OCI-LY3 (cell line): ENCODE data around the gene SPOP.
"Not testable (repeated sequence)": the region's sequence is repeated elsewhere in the genome, so short reads cannot be mapped to it uniquely, and the experiment has no call there.

ENCODE experiments used
- H2AFZ ChIP-seq: fragments of 200-600, 300-600 bp; shearing (Covaris generic); 2 replicates; pipeline ENCODE4 v1.6.0; 2014; ENCODE audit warnings: antibody characterized with exemption, low read depth, low read length
- H3K27ac ChIP-seq: fragments of 200-600, 300-600 bp; sonication (generic); 2 replicates; pipeline ENCODE4 v1.5.1; 2014; ENCODE audit warnings: mild to moderate bottlenecking, low read length, moderate library complexity, mixed read lengths
- H3K27me3 ChIP-seq: fragments of 200-600, 300-600 bp; sonication (generic); 2 replicates; pipeline ENCODE4 v1.6.1; 2014; ENCODE audit warnings: low read depth, low read length, mixed read lengths
- H3K36me3 ChIP-seq: fragments of 200-600, 300-600 bp; sonication (generic); replicated peaks from 2 replicates; pipeline ENCODE3; 2014; ENCODE audit warnings: low read depth, low read length, mixed read lengths
- H3K4me1 ChIP-seq: fragments of 300-600, 200-600 bp; sonication (generic); 2 replicates; pipeline ENCODE4 v1.6.1; 2014; ENCODE audit warnings: low read length, mixed read lengths
- H3K4me2 ChIP-seq: fragments of 200-600, 300-600 bp; sonication (generic); 2 replicates; pipeline ENCODE4 v1.6.1; 2014; ENCODE audit warnings: low read length, mixed read lengths
- H3K4me3 ChIP-seq: fragments of 300-600, 200-600 bp; sonication (generic); 2 replicates; pipeline ENCODE4 v1.5.1; 2014; ENCODE audit warnings: antibody characterized with exemption, mild to moderate bottlenecking, low read length, moderate library complexity
- H3K79me2 ChIP-seq: fragments of 300-600, 200-600 bp; shearing (Covaris generic); 2 replicates; pipeline ENCODE4 v1.6.1; 2014; ENCODE audit warnings: mild to moderate bottlenecking, low read length, mixed read lengths
- H3K9ac ChIP-seq: fragments of 300-600, 200-600 bp; shearing (Covaris generic); 2 replicates; pipeline ENCODE4 v1.6.0; 2014; ENCODE audit warnings: mild to moderate bottlenecking, low read length, moderate library complexity
- H3K9me3 ChIP-seq: fragments of 200-600, 300-600 bp; shearing (Covaris generic); 2 replicates; pipeline ENCODE4 v1.6.1; 2014; ENCODE audit warnings: low read length, mixed read lengths; ENCODE audit not compliant: insufficient read depth
- H4K20me1 ChIP-seq: fragments of 200-600, 300-600 bp; sonication (generic); 2 replicates; pipeline ENCODE4 v1.6.1; 2016; ENCODE audit warnings: low read length, mixed read lengths; ENCODE audit not compliant: insufficient read depth
- CTCF ChIP-seq: fragments of 200-600, 300-600 bp; sonication (generic); IDR thresholded peaks from 2 replicates; pipeline ENCODE4 v1.5.1; 2014; ENCODE audit warnings: antibody characterized with exemption, low read length, low read depth
- EZH2phosphoT487 ChIP-seq: fragments of 200-600 bp; shearing (Covaris generic); IDR thresholded peaks from 2 replicates; pipeline ENCODE4 v1.6.1; 2018; ENCODE audit warnings: antibody characterized with exemption, mixed run types, low read depth

SPOP gene

GRCh38 chr17:49659661-49660382, 18.1 kb downstream of the SPOP start:
- Histone ChIP-seq H3K9me3 (no peaks in the 10 kb centered on the region), H3K27ac (no peak overlapping the region), H3K4me1 (peaks cover 13% of the 10 kb centered on the region), H4K20me1 (peaks cover 45% of the 10 kb centered on the region), H3K36me3 (peaks cover 9% of the 10 kb centered on the region), H2AFZ (no peak overlapping the region), H3K27me3 (no peaks in the 10 kb centered on the region), H3K79me2 (peaks cover 58% of the 10 kb centered on the region), H3K4me2 (no peak overlapping the region), H3K4me3 (no peak overlapping the region), H3K9ac (no peak overlapping the region)
- TF ChIP-seq CTCF (no peak), EZH2phosphoT487 (no peak)

- no peak overlapping the region for H2AFZ ChIP-seq
- no peaks in the 10 kb centered on the region for H3K9me3 ChIP-seq
- H3K4me2 ChIP-seq = no peak overlapping the region
- no peaks in the 10 kb centered on the region for H3K27me3 ChIP-seq
- H3K36me3 ChIP-seq = peaks cover 6% of the 10 kb centered on the region
- no peak overlapping the region for H3K4me3 ChIP-seq
- peaks cover 58% of the 10 kb centered on the region for H3K79me2 ChIP-seq
- H3K9ac ChIP-seq = no peak overlapping the region
- no peak for TF ChIP-seq CTCF
- peaks cover 35% of the 10 kb centered on the region for H4K20me1 ChIP-seq
- H3K27ac ChIP-seq = no peak overlapping the region
- peaks cover 9% of the 10 kb centered on the region for H3K4me1 ChIP-seq
Measured at GRCh38 chr17:49656247-49656646, 21.6 kb downstream of the SPOP start.

GRCh38 chr17:49647256-49647585, 30.7 kb downstream of the SPOP start:
- H3K9me3 ChIP-seq = no peaks in the 10 kb centered on the region
- H3K4me1 ChIP-seq = peaks cover 10% of the 10 kb centered on the region
- H3K9ac ChIP-seq = no peak overlapping the region
- TF ChIP-seq CTCF (no peak), EZH2phosphoT487 (no peak)
- no peak overlapping the region for H3K27ac ChIP-seq
- H3K4me3 ChIP-seq = no peak overlapping the region
- H2AFZ ChIP-seq = no peak overlapping the region
- peak overlapping the region; percentile 65; the same call in 1 of the 2 replicates for H3K4me2 ChIP-seq
- H3K27me3 ChIP-seq = no peaks in the 10 kb centered on the region
- peaks cover 2% of the 10 kb centered on the region for H3K36me3 ChIP-seq
- peaks cover 48% of the 10 kb centered on the region for H4K20me1 ChIP-seq
- H3K79me2 ChIP-seq = peaks cover 49% of the 10 kb centered on the region

- peak overlapping the region; percentile 41 for H3K27ac ChIP-seq
- peak overlapping the region; percentile 31; the same call in 1 of the 2 replicates for H3K4me3 ChIP-seq
Measured at GRCh38 chr17:49646391-49647255, 31.3 kb downstream of the SPOP start.

GRCh38 chr17:49646056-49646390, 31.9 kb downstream of the SPOP start:
- not testable (repeated sequence) for H3K36me3 ChIP-seq, H3K27ac ChIP-seq, H3K9ac ChIP-seq, H3K4me2 ChIP-seq, H3K9me3 ChIP-seq, H2AFZ ChIP-seq, H3K4me3 ChIP-seq, H3K27me3 ChIP-seq
- Histone ChIP-seq H3K79me2 (peaks cover 38% of the 10 kb centered on the region), H3K4me1 (peaks cover 10% of the 10 kb centered on the region), H4K20me1 (peaks cover 43% of the 10 kb centered on the region)

More at GRCh38 chr17:49646391-49647255, 31.3 kb downstream of the SPOP start:
- Histone ChIP-seq H2AFZ (no peak overlapping the region), H3K4me1 (peaks cover 10% of the 10 kb centered on the region), H3K36me3 (peaks cover 2% of the 10 kb centered on the region), H3K27me3 (no peaks in the 10 kb centered on the region), H3K9me3 (no peaks in the 10 kb centered on the region), H3K4me2 (peak overlapping the region; percentile 65), H3K9ac (no peak overlapping the region), H3K79me2 (peaks cover 43% of the 10 kb centered on the region), H4K20me1 (peaks cover 45% of the 10 kb centered on the region)
- no peak for TF ChIP-seq CTCF
- TF ChIP-seq EZH2phosphoT487 = no peak
